ENCODE data around the gene LEF1.

LEF1 gene

GRCh38 chr4:108109111-108109510 is 59.6 kb downstream of the LEF1 start:
- no peak for DNase-seq

- DNase-seq: peak; percentile 58
Measured at GRCh38 chr4:108107729-108108382, 60.9 kb downstream of the LEF1 start.

- peak; percentile 28 for DNase-seq
Measured at GRCh38 chr4:108107101-108107500, 61.6 kb downstream of the LEF1 start.

GRCh38 chr4:108106186-108106585 is 62.5 kb downstream of the LEF1 start:
- no peak for DNase-seq

- no peak for DNase-seq
Measured at GRCh38 chr4:108103099-108103862, 65.5 kb downstream of the LEF1 start.

- no peak for DNase-seq
Measured at GRCh38 chr4:108100827-108101226, 67.9 kb downstream of the LEF1 start.

GRCh38 chr4:108099838-108100237 is 68.9 kb downstream of the LEF1 start:
- no peak for DNase-seq

- no peak for DNase-seq
Measured at GRCh38 chr4:108097990-108098553, 70.7 kb downstream of the LEF1 start.

- no peak for DNase-seq
Measured at GRCh38 chr4:108094923-108095482, 73.7 kb downstream of the LEF1 start.

- DNase-seq: no peak
Measured at GRCh38 chr4:108094131-108094530, 74.6 kb downstream of the LEF1 start.

GRCh38 chr4:108092288-108092687 is 76.4 kb downstream of the LEF1 start:
- no peak for DNase-seq

- no peak for DNase-seq
Measured at GRCh38 chr4:108087293-108087967, 81.3 kb downstream of the LEF1 start.

- DNase-seq: no peak
Measured at GRCh38 chr4:108081256-108081655, 87.5 kb downstream of the LEF1 start.

GRCh38 chr4:108080747-108081146 is 88.0 kb downstream of the LEF1 start:
- peak; percentile 49 for DNase-seq

GRCh38 chr4:108078024-108078733 is 90.6 kb downstream of the LEF1 start:
- no peak for DNase-seq

GRCh38 chr4:108072300-108072699 is 96.4 kb downstream of the LEF1 start:
- DNase-seq: peak; percentile 75

- DNase-seq: no peak
Measured at GRCh38 chr4:108070775-108071174, 98.0 kb downstream of the LEF1 start.

GRCh38 chr4:108068442-108068841 is 100.3 kb downstream of the LEF1 start:
- DNase-seq: no peak

GRCh38 chr4:108060686-108061321 is 107.9 kb downstream of the LEF1 start:
- no peak for DNase-seq

- no peak for DNase-seq
Measured at GRCh38 chr4:108060164-108060563, 108.6 kb downstream of the LEF1 start.

GRCh38 chr4:108058685-108059440 is 109.9 kb downstream of the LEF1 start:
- no peak for DNase-seq
